ENCODE results near the gene CTNNA3.
"Not testable (repeated sequence)": the region's sequence is repeated elsewhere in the genome, so short reads cannot be mapped to it uniquely, and the experiment has no call there.

Gene CTNNA3

DNA sequence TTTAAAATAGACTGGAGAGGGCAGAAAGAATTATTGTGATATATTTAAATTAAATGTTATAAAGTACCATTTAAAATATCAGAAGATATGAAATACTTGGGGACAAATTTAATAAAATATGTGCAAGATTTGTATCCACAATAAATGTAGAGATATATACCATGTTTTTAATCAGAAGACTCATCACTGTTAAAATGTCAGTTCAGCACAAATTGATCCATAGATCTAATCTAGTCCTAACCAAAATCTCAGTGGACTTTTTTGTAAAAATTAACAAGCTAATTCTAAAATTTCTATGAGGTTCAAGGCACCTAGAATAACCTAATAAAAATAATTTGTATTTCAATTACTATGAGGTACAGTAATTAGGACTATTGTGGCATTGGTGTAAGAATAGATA is 96.4 kb downstream of the CTNNA3 start:
- no peak for DNase-seq

DNA sequence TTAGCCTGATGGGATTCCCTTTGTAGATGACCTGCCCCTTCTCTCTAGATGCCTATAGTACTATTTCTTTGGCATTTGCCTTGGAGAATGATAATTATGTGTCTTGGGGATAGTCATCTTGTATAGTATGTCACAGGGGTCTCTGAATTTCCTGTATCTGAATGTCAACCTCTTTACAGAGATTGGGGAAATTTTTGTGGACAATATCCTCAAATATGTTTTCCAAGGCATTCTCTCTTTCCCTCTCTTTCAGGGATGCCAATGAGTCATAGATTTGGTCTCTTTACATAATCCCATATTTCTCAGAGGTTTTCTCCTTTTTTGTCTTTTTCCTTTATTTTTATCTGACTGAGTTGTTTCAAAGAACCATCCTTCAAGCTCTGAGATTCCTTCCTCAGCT is 99.4 kb downstream of the CTNNA3 start:
- DNase-seq, result no peak

DNA sequence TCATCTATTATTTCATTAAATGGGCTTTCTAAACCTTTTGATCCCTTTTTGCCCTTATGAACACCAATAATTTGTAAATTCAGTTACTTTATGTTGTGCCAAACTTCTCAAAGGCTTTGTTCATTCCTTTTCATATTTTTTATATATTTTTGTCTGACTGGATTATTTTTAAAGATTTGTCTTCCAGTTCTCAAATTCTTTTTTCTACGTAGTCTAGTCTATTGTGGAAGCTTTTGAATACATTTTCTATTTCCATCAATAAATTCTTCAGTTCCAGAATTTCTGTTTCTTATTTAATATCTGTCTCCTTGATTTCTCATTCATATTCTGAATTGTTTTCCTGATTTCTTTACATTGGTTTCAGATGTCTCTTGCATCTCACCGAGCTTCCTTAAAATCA is 108.2 kb downstream of the CTNNA3 start:
- no peak for DNase-seq

DNA sequence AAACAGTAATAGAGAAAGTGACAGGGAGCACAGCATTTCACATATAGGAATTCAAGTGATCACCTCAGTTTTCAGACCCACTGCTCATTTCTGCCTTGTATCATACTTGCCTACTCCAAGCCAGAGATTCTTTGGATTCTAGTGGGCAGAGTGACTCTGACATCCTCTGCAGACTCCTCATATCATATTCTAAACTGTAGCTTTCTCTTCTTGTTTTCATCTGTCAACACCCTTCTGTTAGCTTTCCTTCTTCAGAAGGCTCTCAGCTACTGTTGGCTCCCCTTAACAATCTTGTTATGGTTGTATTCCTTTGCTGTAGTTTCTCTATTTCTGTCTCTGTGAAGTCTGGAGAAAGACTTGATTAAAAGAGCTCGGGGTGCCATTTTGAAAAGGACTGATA is 120.5 kb downstream of the CTNNA3 start:
- DNase-seq, result no peak

DNA sequence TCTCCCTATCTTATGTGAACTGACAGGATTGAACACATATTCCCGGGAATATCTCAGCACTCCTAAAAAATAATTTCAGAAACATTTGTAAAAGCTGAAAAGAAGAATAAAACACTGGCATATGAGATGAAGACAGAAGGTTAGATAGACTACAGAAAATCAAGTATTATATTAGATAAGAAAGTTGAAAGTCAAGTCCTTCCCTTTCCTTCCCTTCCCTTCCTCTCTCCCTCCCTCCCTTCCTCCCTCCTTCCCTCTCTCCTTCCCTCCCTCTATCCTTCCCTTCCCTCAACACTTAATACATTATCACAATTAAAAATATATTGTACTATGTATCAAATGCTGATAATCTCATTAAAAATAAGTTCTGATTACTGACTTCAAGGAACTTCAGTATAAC is 122.5 kb downstream of the CTNNA3 start:
- no peak for DNase-seq

DNA sequence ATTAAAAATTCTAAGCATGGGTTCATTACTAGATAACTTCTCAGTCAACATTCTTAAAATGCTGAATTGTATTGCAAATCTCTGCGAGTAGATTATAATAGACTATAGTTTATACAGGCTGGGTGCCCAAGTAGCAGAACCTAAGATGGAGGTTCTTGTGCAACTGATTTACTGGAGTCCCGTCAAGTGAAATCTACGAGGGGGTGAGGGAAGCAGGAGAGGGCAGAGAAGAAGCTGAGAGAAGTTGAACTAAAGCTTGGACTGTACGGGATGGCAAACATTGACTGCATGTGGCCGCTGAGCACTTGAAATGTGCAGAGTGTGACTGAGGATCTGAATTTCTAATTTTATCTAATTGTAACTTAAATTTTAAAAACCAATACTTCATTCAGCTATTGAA is 124.5 kb downstream of the CTNNA3 start:
- no peak for DNase-seq

DNA sequence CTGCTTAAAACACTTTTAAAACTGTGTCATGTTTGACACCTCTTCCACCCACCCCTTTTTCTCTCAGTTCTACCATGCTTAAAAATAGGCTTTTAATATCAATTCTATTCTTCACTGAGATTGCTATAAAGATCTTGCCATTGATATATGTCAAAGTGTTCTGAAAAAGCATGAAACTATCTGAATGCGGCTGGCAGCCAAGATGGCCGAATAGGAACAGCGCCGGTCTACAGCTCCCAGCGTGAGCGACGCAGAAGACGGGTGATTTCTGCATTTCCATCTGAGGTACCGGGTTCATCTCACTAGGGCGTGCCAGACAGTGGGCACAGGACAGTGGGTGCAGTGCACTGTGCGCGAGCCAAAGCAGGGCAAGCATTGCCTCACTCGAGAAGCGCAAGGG is 137.7 kb downstream of the CTNNA3 start:
- DNase-seq, result not testable (repeated sequence)

DNA sequence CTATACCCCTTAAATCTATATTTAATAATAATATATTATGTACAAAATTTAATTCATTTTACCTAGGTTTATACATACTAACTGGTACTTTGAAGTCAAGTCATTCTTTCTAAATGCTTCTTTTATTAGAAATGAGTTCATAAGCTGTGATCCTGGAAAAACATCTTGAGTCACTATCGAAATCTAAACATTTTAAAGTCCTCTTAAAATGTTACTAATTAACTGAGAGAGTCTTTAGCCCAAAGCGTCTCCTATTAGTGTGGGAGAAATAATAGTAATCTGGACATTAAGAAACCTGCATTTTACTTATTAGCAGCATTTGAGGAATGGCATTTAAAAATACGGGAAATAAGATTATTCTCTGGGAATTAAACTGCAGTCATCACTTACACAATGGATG is 142.7 kb downstream of the CTNNA3 start:
- DNase-seq, result no peak

DNA sequence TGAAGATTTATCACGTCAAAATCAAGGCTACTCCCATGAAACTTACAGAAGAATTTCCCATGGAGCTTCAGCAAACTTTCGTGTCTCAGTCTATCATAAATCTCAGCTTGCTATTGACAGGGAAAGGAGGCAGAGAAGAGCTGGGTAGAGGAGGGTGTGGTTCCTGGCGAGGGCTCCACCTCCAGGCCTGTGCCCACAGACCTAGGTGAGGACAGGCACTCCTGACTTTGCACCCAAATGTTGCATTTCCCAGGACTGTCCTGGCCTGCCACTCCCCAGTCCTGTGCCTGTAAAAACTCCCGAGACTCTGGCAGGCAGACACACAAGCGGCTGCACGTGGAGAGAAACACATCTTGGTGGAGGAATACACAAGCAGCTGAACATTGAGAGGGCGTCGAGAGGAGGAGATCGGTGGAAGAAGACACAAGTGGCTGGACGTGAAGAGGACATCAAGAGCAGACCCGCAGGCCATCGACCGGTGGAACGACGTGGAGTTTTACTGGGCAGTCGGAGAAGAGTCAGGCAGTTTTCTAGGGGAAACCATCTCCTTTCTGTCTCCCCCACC is 145.1 kb downstream of the CTNNA3 start:
- no peak for DNase-seq

DNA sequence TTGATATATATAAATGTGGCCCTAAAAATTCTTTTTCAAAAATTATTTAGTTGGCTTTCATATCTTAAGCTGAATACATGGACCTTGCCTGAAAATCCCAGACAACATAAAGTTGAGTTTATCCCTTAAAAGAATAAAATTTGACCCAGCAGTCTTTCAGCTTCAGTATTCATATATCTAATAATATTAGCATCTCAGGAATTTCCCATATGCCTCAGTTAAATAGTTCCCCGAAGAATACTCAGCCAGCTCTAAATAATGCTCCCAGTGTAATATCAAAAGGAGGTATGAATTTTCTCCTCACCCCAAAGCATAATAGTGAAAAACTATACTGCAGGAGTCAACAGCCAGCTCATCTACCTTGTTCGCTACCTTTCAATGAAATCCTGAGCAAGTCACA is 145.9 kb downstream of the CTNNA3 start:
- no peak for DNase-seq

DNA sequence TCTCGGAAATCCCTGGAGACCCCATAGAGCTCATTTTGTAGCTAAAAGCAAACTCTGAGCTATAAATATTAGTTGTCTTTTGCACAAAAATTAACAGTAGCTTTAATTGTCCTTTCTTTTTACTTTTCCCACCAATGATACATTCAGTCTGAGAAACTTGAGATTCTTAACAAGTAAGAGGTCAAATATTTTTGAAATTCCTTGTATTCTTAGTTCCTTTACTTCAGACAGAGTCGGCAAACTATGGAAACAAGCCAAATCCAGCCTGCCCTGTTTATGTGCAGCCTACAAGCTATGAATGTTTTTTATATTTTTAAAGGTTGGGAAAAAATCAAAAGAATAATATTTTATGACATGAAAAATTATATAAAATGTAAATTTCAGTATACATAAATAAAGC is 146.6 kb downstream of the CTNNA3 start:
- DNase-seq, result no peak

DNA sequence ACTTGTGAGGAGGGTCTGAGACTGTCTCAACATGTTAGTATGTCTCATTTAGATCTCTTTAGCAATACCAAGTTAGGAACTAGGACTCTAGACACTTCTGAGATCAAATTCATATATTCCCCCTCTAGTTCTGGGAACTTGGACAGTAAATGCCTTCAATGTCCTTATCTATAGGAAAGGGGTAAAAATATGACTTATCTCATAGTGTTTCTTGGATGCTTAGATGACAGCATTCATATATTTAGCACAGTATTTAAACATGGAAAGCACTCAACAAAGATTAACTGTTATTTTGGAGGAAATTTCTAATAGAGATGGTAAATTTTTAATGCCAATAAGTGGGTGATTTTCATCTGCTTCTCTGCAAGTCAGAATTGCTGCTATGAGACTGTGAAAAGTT is 154.6 kb downstream of the CTNNA3 start:
- DNase-seq, result no peak

DNA sequence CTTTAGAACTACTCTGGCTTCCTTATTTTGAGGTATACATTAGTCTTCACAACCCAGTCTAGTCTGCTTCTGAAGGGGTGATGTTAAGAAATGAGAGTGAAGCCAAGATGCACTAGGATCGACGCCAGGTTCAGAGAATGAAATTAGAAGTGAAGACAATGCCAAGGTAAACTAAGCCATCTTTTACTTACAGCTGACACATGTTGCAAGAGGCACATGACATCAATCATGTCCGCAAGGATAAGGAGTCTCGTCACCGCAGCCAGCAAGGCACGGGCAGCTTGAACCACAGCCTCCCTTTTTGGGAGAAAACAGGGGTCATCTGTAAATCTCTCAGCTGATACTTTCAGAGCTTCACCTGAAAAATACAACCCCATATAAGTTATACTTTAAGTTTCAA is 156.7 kb downstream of the CTNNA3 start:
- no peak for DNase-seq

DNA sequence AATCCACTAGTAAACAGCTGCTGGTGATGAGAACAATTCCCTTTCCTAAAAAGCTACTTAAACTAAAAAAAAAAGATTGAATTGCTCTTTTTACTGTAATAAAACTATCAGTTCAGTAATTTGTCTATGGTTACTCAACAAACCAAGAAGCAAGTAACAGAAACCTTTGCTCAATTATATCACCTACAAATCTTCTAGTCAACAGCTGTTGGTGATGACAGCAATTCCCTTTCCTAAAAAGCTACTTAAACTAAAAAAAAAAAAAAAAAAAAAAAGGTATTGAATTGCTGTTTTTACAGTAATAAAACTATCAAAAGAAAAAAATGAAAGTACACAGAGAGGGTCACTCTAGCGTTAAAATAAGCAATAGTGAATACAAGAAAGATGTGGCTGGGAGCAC is 158.1 kb downstream of the CTNNA3 start:
- DNase-seq, result no peak

DNA sequence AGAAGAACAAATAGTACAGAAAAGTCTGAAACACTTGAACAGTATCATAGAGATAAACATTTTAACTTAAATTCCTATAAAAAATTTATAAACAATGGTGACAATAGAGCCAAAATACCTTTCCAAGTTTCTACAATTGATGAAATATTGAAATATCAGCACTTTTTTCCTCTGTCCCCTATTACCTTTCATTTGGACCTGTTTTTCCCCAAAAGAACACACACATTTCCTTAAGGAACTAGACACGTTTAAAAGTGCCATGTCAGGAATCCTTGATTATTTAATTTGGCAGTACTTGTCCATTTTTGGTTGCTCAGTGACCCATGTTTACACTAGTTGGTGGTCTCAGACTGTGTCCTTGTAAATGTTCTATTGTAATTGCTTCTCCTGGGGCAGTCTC is 162.6 kb downstream of the CTNNA3 start:
- DNase-seq, result no peak

DNA sequence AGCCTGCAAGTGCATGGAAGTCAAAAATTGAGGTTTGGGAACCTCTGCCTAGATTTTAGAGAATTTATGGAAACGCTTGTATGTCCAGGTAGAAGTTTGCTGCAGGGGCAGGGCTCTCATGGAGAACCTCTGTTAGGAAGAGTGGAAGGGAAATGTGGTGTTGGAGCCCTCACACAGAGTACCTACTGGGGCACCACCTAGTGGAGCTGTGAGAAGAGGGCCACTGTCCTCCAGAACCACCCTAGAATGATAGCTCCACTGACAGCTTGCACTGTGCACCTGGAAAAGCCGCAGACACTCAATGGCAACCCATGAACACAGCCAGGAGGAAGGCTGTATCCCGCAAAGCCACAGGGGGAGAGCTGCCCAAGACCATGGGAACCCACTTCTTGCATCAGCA is 165.0 kb downstream of the CTNNA3 start:
- not testable (repeated sequence) for DNase-seq

DNA sequence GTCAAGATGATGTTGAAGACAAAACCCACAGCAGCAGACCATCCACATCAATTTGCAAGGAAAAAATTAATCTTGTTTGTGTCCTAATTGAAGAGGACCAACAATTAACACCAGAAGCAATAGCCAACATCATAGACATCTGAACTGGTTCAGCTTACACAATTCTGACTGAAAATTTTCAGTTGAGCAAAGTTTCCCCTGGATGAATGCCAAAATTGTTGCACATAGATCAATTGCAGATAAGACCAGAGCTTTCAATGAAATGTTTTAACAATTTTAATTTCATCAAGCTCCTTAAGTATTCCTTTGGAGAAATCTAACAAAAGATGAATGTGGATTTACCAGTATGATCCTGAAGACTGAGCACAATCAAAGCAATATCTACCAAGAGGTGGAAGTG is 168.6 kb downstream of the CTNNA3 start:
- no peak for DNase-seq

DNA sequence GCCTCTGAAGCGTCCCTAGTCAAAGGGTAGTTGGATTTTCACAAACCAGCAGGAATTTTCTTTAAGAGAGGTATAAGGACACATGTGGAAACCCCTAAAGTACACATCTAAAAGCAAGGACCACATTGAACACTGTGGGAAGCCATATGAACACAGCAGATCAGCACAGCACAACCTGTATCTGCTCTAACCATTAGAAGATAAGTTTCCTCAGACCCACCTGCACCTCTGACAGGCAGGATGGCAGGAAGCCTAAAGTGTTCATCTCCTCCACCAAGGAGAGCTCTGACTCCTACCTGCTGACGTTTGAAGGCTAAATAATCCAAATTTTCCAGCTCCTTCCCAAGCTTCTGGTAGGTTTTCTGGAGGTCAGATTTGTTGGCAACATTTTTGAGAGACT is 174.4 kb downstream of the CTNNA3 start:
- no peak for DNase-seq

DNA sequence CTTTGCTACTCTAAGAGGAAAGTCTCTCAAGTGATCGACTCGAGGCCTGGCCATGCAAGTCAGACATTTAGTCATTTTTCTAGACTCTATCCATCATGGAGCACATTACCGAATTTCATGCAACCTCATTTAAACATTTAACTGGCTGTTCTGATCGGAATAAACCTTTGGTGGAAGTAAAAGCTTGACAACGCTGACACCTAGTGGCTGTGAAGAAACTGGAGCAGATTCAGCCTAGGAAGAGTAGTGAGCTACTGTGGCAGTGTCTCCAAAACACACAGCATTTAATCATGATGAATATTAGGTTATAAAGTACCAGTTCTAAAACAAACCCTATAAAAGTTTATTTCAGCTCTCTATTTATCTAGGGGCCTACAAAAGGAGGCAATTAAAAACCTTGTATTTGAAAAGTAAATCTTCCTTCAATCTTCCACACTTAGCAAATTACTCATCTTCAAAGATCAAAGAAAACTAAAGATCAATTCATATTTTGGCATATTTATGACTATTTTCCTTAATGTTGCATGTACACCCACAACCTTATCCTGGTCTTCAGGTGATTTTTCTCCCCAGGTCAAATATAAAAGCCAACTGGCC is 175.0 kb downstream of the CTNNA3 start:
- peak; percentile 27 for DNase-seq

DNA sequence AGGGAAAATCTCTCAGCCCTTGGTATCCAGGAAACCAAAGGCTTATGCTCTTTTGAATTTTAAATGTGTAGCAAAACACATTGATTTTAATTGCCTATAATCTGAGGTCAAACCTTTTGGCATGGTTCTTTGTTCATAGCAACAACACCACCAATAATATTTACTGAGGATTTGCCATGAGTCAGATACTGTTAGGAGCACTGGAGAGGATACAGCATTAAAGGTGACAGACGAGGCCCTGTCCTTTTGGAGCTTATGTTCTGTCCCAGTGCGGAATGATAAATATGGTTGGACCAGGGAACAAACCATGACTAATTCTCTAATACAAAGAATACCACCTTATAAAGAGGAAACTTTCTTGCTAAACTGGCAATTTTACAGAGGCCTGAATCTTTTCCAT is 176.6 kb downstream of the CTNNA3 start:
- no peak for DNase-seq

DNA sequence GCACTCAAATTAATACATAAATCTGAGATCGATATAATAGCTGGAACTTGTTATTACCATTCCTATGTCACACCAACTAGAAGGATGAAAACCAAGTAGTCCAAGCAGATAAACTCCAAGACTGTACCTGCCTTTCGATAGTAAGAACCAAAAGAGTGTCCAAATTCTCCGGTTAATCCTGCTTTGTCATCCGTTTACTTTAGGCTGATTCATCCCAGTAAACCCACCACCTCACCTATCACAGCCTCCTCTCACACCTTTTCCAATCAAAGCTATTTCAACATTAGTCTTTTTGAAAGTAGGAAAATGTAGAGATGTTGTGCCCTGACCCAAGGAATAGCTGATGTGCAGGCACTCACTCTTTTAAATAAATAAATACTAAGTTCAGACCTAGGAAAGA is 177.2 kb downstream of the CTNNA3 start:
- DNase-seq, result no peak

DNA sequence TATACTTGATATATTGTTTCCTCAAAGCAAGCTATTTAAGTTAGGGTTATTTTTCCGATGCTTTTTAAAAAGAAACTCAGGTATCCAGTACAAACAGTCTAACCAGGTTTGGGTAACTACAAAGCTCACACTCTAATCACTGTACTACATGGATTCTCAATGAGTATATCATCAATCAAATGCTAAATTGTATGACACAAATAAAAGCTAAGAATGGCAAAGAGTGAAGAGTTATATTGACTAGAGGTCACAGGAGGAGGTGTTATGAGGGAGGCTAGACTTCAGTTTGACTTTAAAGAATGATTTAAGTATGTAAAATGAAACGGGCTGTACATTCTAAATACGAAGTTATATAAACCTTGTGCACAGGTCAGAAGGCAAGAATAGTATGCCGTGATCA is 178.0 kb downstream of the CTNNA3 start:
- no peak for DNase-seq

DNA sequence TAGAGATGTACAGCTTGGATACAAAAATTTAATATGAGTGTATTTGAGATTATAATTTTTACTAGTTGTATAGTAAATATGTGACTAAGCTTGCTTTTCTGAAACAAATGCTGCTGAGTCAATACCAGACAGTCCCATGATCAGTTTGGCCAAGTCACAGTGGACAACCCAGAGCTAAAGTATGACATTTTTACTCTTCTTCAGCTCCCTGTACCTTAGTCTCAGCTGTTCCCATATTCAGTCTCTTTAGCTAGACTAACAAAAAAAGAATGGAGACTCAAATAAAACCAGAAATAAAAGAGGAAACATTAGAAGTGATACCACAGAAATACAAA is 189.3 kb downstream of the CTNNA3 start:
- no peak for DNase-seq

DNA sequence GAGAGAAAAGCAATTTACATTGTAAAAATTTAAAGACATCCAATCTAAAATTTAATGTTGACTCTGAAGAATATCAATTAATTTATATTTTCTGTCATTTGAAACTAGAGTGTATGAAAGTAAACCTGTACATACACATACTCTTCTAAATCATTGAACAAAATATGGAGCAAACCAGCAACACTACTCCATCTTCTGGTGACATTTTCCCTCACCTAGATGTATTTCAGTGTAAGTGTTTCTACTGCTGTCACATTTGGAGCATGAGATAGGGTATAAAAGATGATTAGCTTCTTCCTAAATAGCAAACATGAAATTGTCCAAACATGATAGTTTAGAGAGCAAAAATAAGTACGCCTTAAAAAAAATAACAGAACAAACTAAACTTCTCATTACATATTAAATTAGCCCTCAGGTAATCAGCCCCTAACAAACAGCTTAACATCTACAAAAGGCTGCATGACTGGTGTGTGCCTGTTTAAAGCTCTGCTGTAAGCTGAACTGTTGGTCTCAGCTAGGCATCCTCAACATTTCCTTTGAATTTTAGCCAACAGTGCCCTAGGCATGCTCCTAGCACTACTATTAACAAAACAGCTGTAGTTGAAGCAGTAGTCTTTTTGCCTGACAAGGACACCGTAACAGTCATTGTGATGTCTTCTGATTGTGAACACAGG is 189.8 kb downstream of the CTNNA3 start:
- DNase-seq, result no peak

Data from GDM1 (cell line).